Measurements from ENCODE around the gene PDXP. TPM values are rescaled to one million over a fixed set of nuclear protein-coding genes. Genes with fewer than 3 reads are reported as not detected.

Gene PDXP
- total and polyA plus RNA-seq, 4 experiments from 2014 or later, result 0.38 to 9.8 (median 7.2) TPM

- Mint-ChIP-seq H3K36me3 (peaks cover 0 to 9% of the 10 kb centered on the region in 2 donors), H3K27ac (peak overlapping the region in 3 of 7 donors; percentile 43 to 83 (median 81)), H3K4me1 (peaks cover 16 to 46% (median 24%) of the 10 kb centered on the region in 4 donors), H3K27me3 (no peaks in the 10 kb centered on the region), H3K9me3 (no peaks in the 10 kb centered on the region), H3K4me3 (no peak overlapping the region)
- H3K27ac ChIP-seq (ENCODE audit: low read depth, low read length), result no peak overlapping the region
- peaks cover 23% of the 10 kb centered on the region for H3K4me1 ChIP-seq (ENCODE audit: insufficient read depth, low read length)
- H3K4me3 ChIP-seq (ENCODE audit: low read length in 2 of 2), result no peak overlapping the region
- ChIA-PET CTCF (ENCODE audit: partially characterized antibody) (interaction anchor here (1.1 to 22.7 kb wide), 7 partner anchors 9 to 72 kb away, joined by 3 to 558 read pairs (median 78); partner anchors contain the start of genes GGA1, PDXP and SH3BP1), POLR2A (ENCODE audit: partially characterized antibody) (interaction anchor here (0.8 to 8.4 kb wide), 9 partner anchors 6 to 72 kb away, joined by 4 to 90 read pairs (median 12); partner anchors contain the start of genes GGA1, LGALS1, PDXP and SH3BP1)
- intact Hi-C loops (cut with micrococcal nuclease), result loop anchor here (10.0 kb wide), 1 partner anchor 64 kb away; no protein-coding TSS in a partner anchor
- DNase-seq, result no peak
- H3K36me3 ChIP-seq (ENCODE audit: insufficient read depth, low read length), result no peaks in the 10 kb centered on the region
- H3K27me3 ChIP-seq (ENCODE audit: insufficient read depth, low read length), result no peaks in the 10 kb centered on the region
- H3K9me3 ChIP-seq (ENCODE audit: control insufficient read depth in 1 of 2, low read length in 2 of 2), result no peaks in the 10 kb centered on the region
These were observed 21.8 kb downstream of the PDXP start for GRCh38 chr22:37680191-37680851.

- ChIA-PET CTCF (ENCODE audit: partially characterized antibody) (interaction anchor here (0.8 to 22.7 kb wide), 9 partner anchors 9 to 143 kb away, joined by 3 to 558 read pairs (median 51); partner anchors contain the start of genes GGA1, PDXP and SH3BP1), POLR2A (ENCODE audit: partially characterized antibody) (interaction anchor here (0.9 to 8.4 kb wide), 13 partner anchors 7 to 89 kb away, joined by 3 to 90 read pairs (median 4); partner anchors contain the start of genes GGA1, LGALS1, PDXP and SH3BP1)
- peaks cover 17 to 43% (median 23%) of the 10 kb centered on the region in 4 donors for H3K4me1 Mint-ChIP-seq
- H3K27ac Mint-ChIP-seq, result peak overlapping the region in 5 of 7 donors; percentile 78 to 83 (median 80)
- Histone ChIP-seq H3K4me3 (ENCODE audit: low read length in 2 of 2) (no peak overlapping the region), H3K36me3 (ENCODE audit: insufficient read depth, low read length) (no peaks in the 10 kb centered on the region), H3K4me1 (ENCODE audit: insufficient read depth, low read length) (peaks cover 20% of the 10 kb centered on the region), H3K27ac (ENCODE audit: low read depth, low read length) (no peak overlapping the region), H3K9me3 (ENCODE audit: control insufficient read depth in 1 of 2, low read length in 2 of 2) (no peaks in the 10 kb centered on the region), H3K27me3 (ENCODE audit: insufficient read depth, low read length) (no peaks in the 10 kb centered on the region)
- intact Hi-C loops (cut with micrococcal nuclease), result loop anchor here (1.0 to 10.0 kb wide), 6 partner anchors 23 to 74 kb away; partner anchors contain the start of genes PDXP and SH3BP1
- peaks cover 0 to 10% of the 10 kb centered on the region in 2 donors for H3K36me3 Mint-ChIP-seq
- H3K9me3 Mint-ChIP-seq, result no peaks in the 10 kb centered on the region
- DNase-seq, result peak in 1 of 5 donors; percentile 27
- peak overlapping the region in 1 of 8 donors; percentile 67 for H3K4me3 Mint-ChIP-seq
- H3K27me3 Mint-ChIP-seq, result no peaks in the 10 kb centered on the region
These were observed 22.5 kb downstream of the PDXP start for GRCh38 chr22:37681001-37681424.

GRCh38 chr22:37681556-37682049, 23.1 kb downstream of the PDXP start:
- peak; percentile 68 to 72 (median 70) for DNase-seq
- H3K9me3 ChIP-seq (ENCODE audit: control insufficient read depth in 1 of 2, low read length in 2 of 2), result no peaks in the 10 kb centered on the region
- H3K4me3 ChIP-seq (ENCODE audit: low read length in 2 of 2), result no peak overlapping the region
- H3K4me1 ChIP-seq (ENCODE audit: insufficient read depth, low read length), result peaks cover 22% of the 10 kb centered on the region
- H3K27me3 ChIP-seq (ENCODE audit: insufficient read depth, low read length), result no peaks in the 10 kb centered on the region
- ChIA-PET CTCF (ENCODE audit: partially characterized antibody) (interaction anchor here (0.6 to 22.7 kb wide), 12 partner anchors 10 to 143 kb away, joined by 3 to 558 read pairs (median 18); partner anchors contain the start of genes GGA1, PDXP and SH3BP1), POLR2A (ENCODE audit: partially characterized antibody) (interaction anchor here (0.5 to 8.4 kb wide), 15 partner anchors 7 to 89 kb away, joined by 3 to 90 read pairs (median 4); partner anchors contain the start of genes GGA1, LGALS1, PDXP and SH3BP1)
- no peak overlapping the region for H3K27ac ChIP-seq (ENCODE audit: low read depth, low read length)
- Mint-ChIP-seq H3K4me3 (peak overlapping the region in 2 of 8 donors; percentile 18 to 67), H3K27ac (peak overlapping the region; percentile 30 to 83 (median 78)), H3K27me3 (no peaks in the 10 kb centered on the region), H3K9me3 (no peaks in the 10 kb centered on the region), H3K36me3 (peaks cover 0 to 13% of the 10 kb centered on the region in 2 donors), H3K4me1 (peaks cover 17 to 43% (median 25%) of the 10 kb centered on the region in 4 donors)
- H3K36me3 ChIP-seq (ENCODE audit: insufficient read depth, low read length), result no peaks in the 10 kb centered on the region
- intact Hi-C loops (cut with micrococcal nuclease), result loop anchor here (1.0 to 10.0 kb wide), 6 partner anchors 23 to 74 kb away; partner anchors contain the start of genes PDXP and SH3BP1

GRCh38 chr22:37684803-37685615, 26.5 kb downstream of the PDXP start:
- Mint-ChIP-seq H3K27ac (peak overlapping the region in 2 of 7 donors; percentile 12 to 91), H3K4me3 (peak overlapping the region in 5 of 8 donors; percentile 91 to 98 (median 96)), H3K27me3 (no peaks in the 10 kb centered on the region), H3K4me1 (peaks cover 18 to 42% (median 29%) of the 10 kb centered on the region in 4 donors), H3K9me3 (no peaks in the 10 kb centered on the region), H3K36me3 (peaks cover 8 to 22% of the 10 kb centered on the region in 2 donors)
- no peaks in the 10 kb centered on the region for H3K27me3 ChIP-seq (ENCODE audit: insufficient read depth, low read length)
- peaks cover 15% of the 10 kb centered on the region for H3K36me3 ChIP-seq (ENCODE audit: insufficient read depth, low read length)
- DNase-seq, result peak in 1 of 5 donors; percentile 28
- H3K27ac ChIP-seq (ENCODE audit: low read depth, low read length), result no peak overlapping the region
- intact Hi-C loops (cut with micrococcal nuclease), result loop anchor here (10.0 kb wide), 1 partner anchor 60 kb away; no protein-coding TSS in a partner anchor
- peaks cover 28% of the 10 kb centered on the region for H3K4me1 ChIP-seq (ENCODE audit: insufficient read depth, low read length)
- no peak overlapping the region for H3K4me3 ChIP-seq (ENCODE audit: low read length in 2 of 2)
- H3K9me3 ChIP-seq (ENCODE audit: control insufficient read depth in 1 of 2, low read length in 2 of 2), result no peaks in the 10 kb centered on the region
- CTCF ChIA-PET (ENCODE audit: partially characterized antibody), result interaction anchor here (0.7 to 22.7 kb wide), 9 partner anchors 10 to 122 kb away, joined by 3 to 558 read pairs (median 6); partner anchors contain the start of genes GGA1, LGALS1, PDXP and SH3BP1
- POLR2A ChIA-PET (ENCODE audit: partially characterized antibody), result interaction anchor here (0.6 to 8.4 kb wide), 14 partner anchors 10 to 118 kb away, joined by 3 to 90 read pairs (median 10); partner anchors contain the start of genes GGA1, LGALS1, PDXP and SH3BP1

GRCh38 chr22:37686002-37686982, 27.8 kb downstream of the PDXP start, which contains the start of gene NOL12:
TSS of gene NOL12 (plus strand) at chr22:37686343. CDS start at chr22:37686393, 50 bp downstream.
- peak; percentile 76 to 82 (median 77) for DNase-seq
- Histone ChIP-seq H3K4me3 (ENCODE audit: low read length in 2 of 2) (peak within 1 kb of the TSS; percentile 79 to 96), H3K27ac (ENCODE audit: low read depth, low read length) (peak within 1 kb of the TSS; percentile 92), H3K4me1 (ENCODE audit: insufficient read depth, low read length) (peaks cover 25% of the 10 kb centered on the region), H3K36me3 (ENCODE audit: insufficient read depth, low read length) (peaks cover 26% of the 10 kb centered on the region), H3K27me3 (ENCODE audit: insufficient read depth, low read length) (no peaks in the 10 kb centered on the region), H3K9me3 (ENCODE audit: control insufficient read depth in 1 of 2, low read length in 2 of 2) (no peaks in the 10 kb centered on the region)
- no peaks in the 10 kb centered on the region for H3K27me3 Mint-ChIP-seq
- CTCF ChIA-PET (ENCODE audit: partially characterized antibody), result interaction anchor here (0.9 to 22.7 kb wide), 8 partner anchors 25 to 131 kb away, joined by 3 to 558 read pairs (median 5); partner anchors contain the start of genes GGA1, PDXP and SH3BP1
- peak within 1 kb of the TSS; percentile 91 to 98 (median 96) for H3K4me3 Mint-ChIP-seq
- H3K4me1 Mint-ChIP-seq, result peaks cover 16 to 34% (median 25%) of the 10 kb centered on the region in 4 donors
- POLR2A ChIA-PET (ENCODE audit: partially characterized antibody), result interaction anchor here (0.6 to 8.4 kb wide), 16 partner anchors 10 to 176 kb away, joined by 3 to 90 read pairs (median 6); partner anchors contain the start of genes GGA1, LGALS1, PDXP and SH3BP1
- no peaks in the 10 kb centered on the region for H3K9me3 Mint-ChIP-seq
- H3K27ac Mint-ChIP-seq, result peak within 1 kb of the TSS; percentile 91 to 98 (median 95)
- H3K36me3 Mint-ChIP-seq, result peaks cover 17 to 33% of the 10 kb centered on the region in 2 donors
- intact Hi-C loops (cut with micrococcal nuclease), result loop anchor here (1.0 to 10.0 kb wide), 2 partner anchors 59 to 78 kb away; partner anchors contain the start of gene GGA1
